Aorta (tissue), 5 donors: ENCODE measurements around the gene PRKAR1B. TPM values are rescaled to one million over a fixed set of nuclear protein-coding genes. Genes with fewer than 3 reads are reported as not detected.

ENCODE experiments used
- ATAC-seq: fragments of 200-7000 bp; cut with Tn5 transposase; one replicate; pipeline ENCODE4 v1.9.1; 2022; ENCODE audit warnings: moderate library complexity; ENCODE audit not compliant: low FRiP score
- DNase-seq, 2 donors: peaks; one replicate each; pipeline ENCODE4 v3.0.0-alpha.2; 2020
- H3K27ac ChIP-seq, 2 donors: one replicate each; pipeline ENCODE4 v1.5.1; 2013; ENCODE audit warnings: low read length in 2 of 2, mild to moderate bottlenecking in 2 of 2, moderate library complexity in 2 of 2, control low read depth in 1 of 2, inconsistent platforms in 1 of 2, low read depth in 1 of 2
- H3K27me3 ChIP-seq, 2 donors: one replicate each; pipeline ENCODE4 v1.6.1; 2013; ENCODE audit warnings: control low read depth in 1 of 2, low read length in 1 of 2, mild to moderate bottlenecking in 1 of 2, moderate library complexity in 1 of 2; ENCODE audit not compliant: insufficient read depth in 2 of 2, control insufficient read depth in 1 of 2
- H3K36me3 ChIP-seq, 2 donors: one replicate each; pipeline ENCODE4 v1.6.1; 2013; ENCODE audit warnings: control low read depth in 1 of 2, low read length in 1 of 2, mild to moderate bottlenecking in 1 of 2; ENCODE audit not compliant: insufficient read depth in 2 of 2, control insufficient read depth in 1 of 2
- H3K4me1 ChIP-seq, 2 donors: one replicate each; pipeline ENCODE4 v1.6.1; 2013; ENCODE audit warnings: low read length in 2 of 2, control low read depth in 1 of 2, mild to moderate bottlenecking in 1 of 2, moderate library complexity in 1 of 2; ENCODE audit not compliant: insufficient read depth in 2 of 2, control insufficient read depth in 1 of 2
- H3K4me3 ChIP-seq, 2 donors: one replicate each; pipeline ENCODE4 v1.5.1; 2013; ENCODE audit warnings: low read length in 2 of 2, control low read depth in 1 of 2, mild to moderate bottlenecking in 1 of 2
- H3K9me3 ChIP-seq: one replicate; pipeline ENCODE4 v1.6.1; 2013; ENCODE audit warnings: mild to moderate bottlenecking, low read length; ENCODE audit not compliant: control insufficient read depth
- WGBS, 2 donors: extraction: QIAGEN DNeasy Blood & Tissue Kit; methylation state at CpG; one replicate each; pipeline ENCODE4 v1.1.7; 2013; 5-methylcytosine and 5-hydroxymethylcytosine counted together
- intact Hi-C, 2 donors: fragments of 100-400 bp; cut with DNase I; formaldehyde crosslinking; loops; one replicate each; pipeline versions ENCODE4 v1.14.2 to v1.15.0; 2022
- polyA plus RNA-seq, 2 donors: library from polyadenylated mRNA; stranded (reverse); fragments of 200-250 nt; gene quantifications; one replicate each; pipeline ENCODE4 v1.2.3, GENCODE V29; 2013
- total RNA-seq, 2 donors: library from RNA; stranded (reverse); fragmentation: NEBNext Ultra II Directional; extraction: Animal tissue kit (Norgen Biotek cat#: 25700); gene quantifications; one replicate each; pipeline ENCODE4 v1.2.1, GENCODE V29; 2021
- donor health status: healthy with polysubstance abuse.
- donor health status: Bipolar disorder and iron deficiency.
- donor health status: DM: no; HTN: no; CAD: no.
- donor health status: DM: no; HTN: no; CAD: no.
- donor health status: DM: yes; HTN: yes; CAD: no.

Gene PRKAR1B
- total and polyA plus RNA-seq, 4 donors: 6.6 to 16.2 (median 14.1) TPM

- Histone ChIP-seq H3K4me3 (no peak overlapping the region), H3K27ac (no peak overlapping the region), H3K9me3 (no peaks in the 10 kb centered on the region), H3K36me3 (peaks cover 0 to 15% of the 10 kb centered on the region in 2 donors), H3K27me3 (no peaks in the 10 kb centered on the region), H3K4me1 (no peaks in the 10 kb centered on the region)
- DNase-seq (no peak), ATAC-seq (no peak)
- intact Hi-C loops: no loop called here
- WGBS, 2 donors: 81 to 91% methylated on average over 5 of the region's 5 CpGs
Measured at GRCh38 chr7:762885-763284, 35.8 kb upstream of the PRKAR1B start.

GRCh38 chr7:761631-762030 lies 34.5 kb upstream of the PRKAR1B start:
- ATAC-seq (no peak), DNase-seq (no peak)
- Histone ChIP-seq H3K4me1 (no peaks in the 10 kb centered on the region), H3K4me3 (no peak overlapping the region), H3K27me3 (no peaks in the 10 kb centered on the region), H3K27ac (no peak overlapping the region), H3K9me3 (no peaks in the 10 kb centered on the region), H3K36me3 (peaks cover 0 to 17% of the 10 kb centered on the region in 2 donors)
- intact Hi-C loops: no loop called here
- WGBS, 2 donors: 92 to 95% methylated on average over 11 of the region's 11 CpGs

- ATAC-seq (no peak), DNase-seq (peak in 1 of 2 donors; percentile 47)
- Histone ChIP-seq H3K27me3 (no peaks in the 10 kb centered on the region), H3K36me3 (peaks cover 0 to 17% of the 10 kb centered on the region in 2 donors), H3K27ac (no peak overlapping the region), H3K9me3 (no peaks in the 10 kb centered on the region), H3K4me1 (no peaks in the 10 kb centered on the region), H3K4me3 (no peak overlapping the region)
- 96% methylated on average over 12 of the region's 12 CpGs for whole genome bisulfite sequencing, 2 donors
- intact Hi-C loops: no loop called here
Measured at GRCh38 chr7:761101-761500, 34.0 kb upstream of the PRKAR1B start.

DNA sequence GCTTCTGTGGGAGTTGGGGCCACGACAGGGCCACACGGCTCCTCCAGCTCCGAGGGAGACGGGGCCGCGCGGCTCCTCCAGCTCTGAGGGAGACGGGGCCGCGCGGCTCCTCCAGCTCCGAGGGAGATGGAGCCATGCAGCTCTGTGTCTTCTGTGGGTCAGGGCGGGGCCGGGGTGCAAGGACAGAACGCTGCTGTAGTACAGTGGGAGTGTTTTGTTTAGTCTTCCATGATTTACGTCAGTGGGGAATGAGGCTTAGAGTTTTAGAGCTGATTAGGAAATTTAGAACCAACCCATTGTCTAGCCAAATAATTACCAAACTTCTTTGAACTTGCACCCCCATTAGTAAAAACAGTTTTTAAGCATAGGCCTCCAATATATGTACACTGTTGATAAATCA lies 32.9 kb upstream of the PRKAR1B start:
- 93 to 94% methylated on average over 16 of the region's 16 CpGs for WGBS, 2 donors
- Histone ChIP-seq H3K9me3 (no peaks in the 10 kb centered on the region), H3K36me3 (peaks cover 0 to 18% of the 10 kb centered on the region in 2 donors), H3K27me3 (no peaks in the 10 kb centered on the region), H3K27ac (no peak overlapping the region), H3K4me3 (no peak overlapping the region), H3K4me1 (no peaks in the 10 kb centered on the region)
- no peak for ATAC-seq
- DNase-seq: peak in 1 of 2 donors; percentile 49
- intact Hi-C loops: no loop called here

DNA sequence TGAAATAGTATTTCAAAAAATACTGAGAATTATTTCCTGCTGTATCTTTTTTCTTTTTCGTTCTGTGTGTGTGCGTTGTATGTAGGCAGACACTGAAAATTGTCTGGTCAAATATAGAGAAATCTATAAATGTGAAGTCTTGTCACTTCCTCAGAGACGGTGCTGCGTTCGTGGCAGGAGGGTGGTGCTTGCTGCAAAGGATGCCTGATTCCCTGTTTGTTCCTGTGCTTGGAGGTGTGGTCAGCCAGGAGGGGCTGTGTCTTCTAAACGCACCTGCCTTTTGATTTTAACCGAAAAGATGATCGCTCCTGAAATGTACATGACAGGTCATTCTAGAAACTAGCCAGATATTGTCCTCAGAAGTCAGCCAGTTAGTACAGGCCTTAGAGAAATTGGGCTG lies 32.5 kb upstream of the PRKAR1B start:
- no peaks in the 10 kb centered on the region for H3K27me3 ChIP-seq
- no peak overlapping the region for H3K4me3 ChIP-seq
- intact Hi-C loops: no loop called here
- WGBS, 2 donors: 92 to 93% methylated on average over 8 of the region's 8 CpGs
- no peaks in the 10 kb centered on the region for H3K9me3 ChIP-seq
- DNase-seq (peak in 1 of 2 donors; percentile 19), ATAC-seq (no peak)
- peaks cover 0 to 17% of the 10 kb centered on the region in 2 donors for H3K36me3 ChIP-seq
- no peak overlapping the region for H3K27ac ChIP-seq
- no peaks in the 10 kb centered on the region for H3K4me1 ChIP-seq

DNA sequence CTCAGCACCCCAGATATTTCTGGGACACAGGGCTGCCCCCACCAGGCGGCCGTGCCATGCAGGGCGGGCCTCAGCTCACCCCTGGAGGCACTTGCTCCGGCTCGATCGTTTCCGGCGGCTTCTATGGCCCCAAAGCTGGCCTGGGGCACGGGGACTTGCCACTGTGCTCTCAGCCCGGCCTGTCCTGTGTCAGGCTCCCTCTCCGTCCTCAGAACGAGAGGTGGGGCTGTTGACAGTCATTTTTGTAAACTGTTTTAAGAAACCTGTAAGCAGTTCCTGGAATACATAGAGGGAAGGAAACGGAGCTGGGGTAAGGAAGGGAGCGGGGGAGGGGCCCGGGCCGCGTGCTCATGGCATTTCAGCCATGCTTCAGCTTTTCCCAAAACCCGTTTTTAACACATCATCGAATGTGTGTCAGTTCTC lies 30.7 kb upstream of the PRKAR1B start:
- ATAC-seq: no peak

DNA sequence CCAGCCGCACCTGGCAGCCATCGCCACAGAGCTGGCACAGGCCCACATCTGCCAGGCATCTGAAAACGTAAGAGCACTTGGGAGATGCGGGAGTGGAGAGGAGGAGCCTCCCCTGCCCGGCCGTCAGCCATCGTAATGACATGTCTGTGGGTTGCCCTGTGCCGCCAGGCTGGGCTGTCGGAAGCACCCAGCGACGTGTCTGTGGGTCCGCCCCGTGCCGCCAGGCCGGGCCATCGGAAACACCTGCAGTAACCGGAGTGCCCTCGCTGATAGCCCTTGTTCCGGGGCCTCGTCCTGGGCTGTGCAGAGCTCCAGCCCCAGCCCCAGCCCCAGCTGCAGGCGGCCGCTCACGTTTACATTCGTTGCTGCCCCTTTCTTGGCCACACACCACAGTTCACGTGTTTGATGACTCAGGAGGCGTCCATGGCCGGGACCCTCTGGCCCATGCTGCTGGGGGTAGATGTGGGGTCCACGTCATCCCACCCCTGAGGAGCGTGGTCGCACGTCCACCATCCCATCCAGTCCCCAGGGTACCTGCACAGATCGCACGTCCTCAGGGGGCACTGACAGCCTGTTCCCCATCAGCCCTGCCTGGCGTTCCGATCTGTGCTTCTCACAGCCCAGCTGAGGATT lies 30.0 kb upstream of the PRKAR1B start:
- Histone ChIP-seq H3K4me1 (no peaks in the 10 kb centered on the region), H3K27ac (no peak overlapping the region), H3K9me3 (no peaks in the 10 kb centered on the region), H3K27me3 (no peaks in the 10 kb centered on the region), H3K4me3 (no peak overlapping the region), H3K36me3 (peaks cover 0 to 4% of the 10 kb centered on the region in 2 donors)
- WGBS, 2 donors: 95% methylated on average over 35 of the region's 35 CpGs
- intact Hi-C loops: no loop called here
- DNase-seq (peak in 1 of 2 donors; percentile 55), ATAC-seq (peak; percentile 35)

More for the DNA sequence above, 30.7 kb upstream of the PRKAR1B start:
- peaks cover 0 to 4% of the 10 kb centered on the region in 2 donors for H3K36me3 ChIP-seq
- H3K9me3 ChIP-seq: no peaks in the 10 kb centered on the region
- no peak overlapping the region for H3K4me3 ChIP-seq
- DNase-seq: peak in 1 of 2 donors; percentile 60
- H3K27ac ChIP-seq: no peak overlapping the region
- no peaks in the 10 kb centered on the region for H3K4me1 ChIP-seq
- no peaks in the 10 kb centered on the region for H3K27me3 ChIP-seq
- 91 to 95% methylated on average over 19 of the region's 19 CpGs for WGBS, 2 donors
- intact Hi-C loops: no loop called here

GRCh38 chr7:756231-756927 lies 29.3 kb upstream of the PRKAR1B start:
- DNase-seq (peak in 1 of 2 donors; percentile 28), ATAC-seq (no peak)
- WGBS, 2 donors: 95% methylated on average over 30 of the region's 30 CpGs
- H3K27ac ChIP-seq: no peak overlapping the region
- H3K4me3 ChIP-seq: no peak overlapping the region
- peaks cover 0 to 4% of the 10 kb centered on the region in 2 donors for H3K36me3 ChIP-seq
- H3K4me1 ChIP-seq: no peaks in the 10 kb centered on the region
- H3K9me3 ChIP-seq: no peaks in the 10 kb centered on the region
- no peaks in the 10 kb centered on the region for H3K27me3 ChIP-seq
- intact Hi-C loops: no loop called here

DNA sequence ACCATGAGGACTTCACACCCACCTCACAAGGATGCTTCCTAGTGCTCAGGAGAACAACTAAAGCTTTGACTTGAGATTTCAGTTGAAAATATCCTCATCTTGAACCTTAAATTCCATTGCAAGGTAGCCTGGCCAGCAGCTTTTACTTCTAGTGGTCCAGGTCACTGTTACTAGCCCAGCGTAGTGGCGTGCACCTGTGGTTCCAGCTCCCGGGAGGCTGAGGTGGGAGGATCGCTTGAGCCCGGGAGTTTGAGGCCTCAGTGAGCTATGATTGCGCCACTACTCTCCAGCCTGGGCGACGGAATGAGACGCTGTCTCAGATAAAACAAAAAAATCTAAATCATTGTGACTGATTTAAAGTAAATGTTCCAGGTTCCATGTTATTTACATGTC lies 28.3 kb upstream of the PRKAR1B start:
- Histone ChIP-seq H3K4me1 (no peaks in the 10 kb centered on the region), H3K27ac (no peak overlapping the region), H3K9me3 (no peaks in the 10 kb centered on the region), H3K36me3 (peaks cover 0 to 4% of the 10 kb centered on the region in 2 donors), H3K4me3 (no peak overlapping the region), H3K27me3 (no peaks in the 10 kb centered on the region)
- no peak for ATAC-seq
- DNase-seq: no peak
- WGBS, 2 donors: 82 to 97% methylated on average over 9 of the region's 9 CpGs
- intact Hi-C loops: no loop called here
